ENCODE measurements around the gene YY1.

Gene YY1

GRCh38 chr14:100246809-100247428 is 8.0 kb downstream of the YY1 start:
- H2BK15ac ChIP-seq (ENCODE audit: low read depth, poor library complexity, severe bottlenecking), result no peak overlapping the region
- no peaks in the 10 kb centered on the region for H3K79me1 ChIP-seq (replicated peaks; ENCODE audit: low read length, poor library complexity, severe bottlenecking)
- no peak overlapping the region for H2AK5ac ChIP-seq (ENCODE audit: low read length, severe bottlenecking)
- H2BK120ac ChIP-seq (ENCODE audit: low read depth, low read length), result no peak overlapping the region
- no peak overlapping the region for H3K18ac ChIP-seq (ENCODE audit: low read depth in 1 of 2, low read length in 2 of 2)
- H3K4ac ChIP-seq (ENCODE audit: low read depth in 1 of 2, low read length in 2 of 2), result no peak overlapping the region
- H3K9ac ChIP-seq (ENCODE audit: low read length), result no peak overlapping the region
- 38% methylated on average over 3 of the region's 3 CpGs for WGBS
- no peak overlapping the region for H3K14ac ChIP-seq (ENCODE audit: low read length in 2 of 2)
- H2BK5ac ChIP-seq (ENCODE audit: low read depth, low read length, poor library complexity, severe bottlenecking), result no peak overlapping the region
- H3K9me3 ChIP-seq (ENCODE audit: control insufficient read depth, low read length), result no peaks in the 10 kb centered on the region
- H3K23ac ChIP-seq (ENCODE audit: low read length in 2 of 2), result no peak overlapping the region
- H2AFZ ChIP-seq (ENCODE audit: low read depth, low read length), result no peak overlapping the region
- H3K4me1 ChIP-seq (ENCODE audit: control insufficient read depth, insufficient read depth, low read depth, low read length), result peaks cover 14% of the 10 kb centered on the region
- H3K4me3 ChIP-seq (ENCODE audit: insufficient read depth in 1 of 2, low read depth in 1 of 2, low read length in 2 of 2), result no peak overlapping the region
- no peak overlapping the region for H3K4me2 ChIP-seq (ENCODE audit: low read length, poor library complexity, severe bottlenecking)
- peaks cover 0 to 5% of the 10 kb centered on the region in 2 experiments for H3K36me3 ChIP-seq (ENCODE audit: control insufficient read depth in 1 of 2, insufficient read depth in 2 of 2, low read depth in 1 of 2, low read length in 2 of 2)
- no peak overlapping the region for H4K91ac ChIP-seq (ENCODE audit: low read length)
- no peak overlapping the region for H2BK12ac ChIP-seq (ENCODE audit: low read length in 2 of 2)
- H4K8ac ChIP-seq (ENCODE audit: low read length), result no peak overlapping the region
- no peaks in the 10 kb centered on the region for H3K27me3 ChIP-seq (ENCODE audit: control insufficient read depth in 1 of 2, insufficient read depth in 1 of 2, low read length in 2 of 2)
- peak overlapping the region; percentile 14 for H3K27ac ChIP-seq (ENCODE audit: low read length, poor library complexity, severe bottlenecking)
- peak; percentile 71 for DNase-seq

- Histone ChIP-seq H3K79me1 (replicated peaks; ENCODE audit: low read length, poor library complexity, severe bottlenecking) (no peaks in the 10 kb centered on the region), H2AK5ac (ENCODE audit: low read length, severe bottlenecking) (no peak overlapping the region), H4K8ac (ENCODE audit: low read length) (no peak overlapping the region), H4K91ac (ENCODE audit: low read length) (no peak overlapping the region), H3K18ac (ENCODE audit: low read depth in 1 of 2, low read length in 2 of 2) (no peak overlapping the region), H3K9ac (ENCODE audit: low read length) (no peak overlapping the region), H2AFZ (ENCODE audit: low read depth, low read length) (no peak overlapping the region), H3K9me3 (ENCODE audit: control insufficient read depth, low read length) (no peaks in the 10 kb centered on the region), H2BK15ac (ENCODE audit: low read depth, poor library complexity, severe bottlenecking) (no peak overlapping the region), H3K4ac (ENCODE audit: low read depth in 1 of 2, low read length in 2 of 2) (no peak overlapping the region), H2BK120ac (ENCODE audit: low read depth, low read length) (no peak overlapping the region), H3K14ac (ENCODE audit: low read length in 2 of 2) (no peak overlapping the region), H3K4me1 (ENCODE audit: control insufficient read depth, insufficient read depth, low read depth, low read length) (peaks cover 10% of the 10 kb centered on the region), H3K4me2 (ENCODE audit: low read length, poor library complexity, severe bottlenecking) (no peak overlapping the region), H2BK5ac (ENCODE audit: low read depth, low read length, poor library complexity, severe bottlenecking) (no peak overlapping the region), H2BK12ac (ENCODE audit: low read length in 2 of 2) (no peak overlapping the region), H3K23ac (ENCODE audit: low read length in 2 of 2) (no peak overlapping the region), H3K27me3 (ENCODE audit: control insufficient read depth in 1 of 2, insufficient read depth in 1 of 2, low read length in 2 of 2) (no peaks in the 10 kb centered on the region), H3K4me3 (ENCODE audit: insufficient read depth in 1 of 2, low read depth in 1 of 2, low read length in 2 of 2) (no peak overlapping the region), H3K36me3 (ENCODE audit: control insufficient read depth in 1 of 2, insufficient read depth in 2 of 2, low read depth in 1 of 2, low read length in 2 of 2) (peaks cover 0 to 2% of the 10 kb centered on the region in 2 experiments), H3K27ac (ENCODE audit: low read length, poor library complexity, severe bottlenecking) (no peak overlapping the region)
- no peak for DNase-seq
- 100% methylated on average over 2 of the region's 2 CpGs for WGBS
Observed at GRCh38 chr14:100250732-100251465, 12.0 kb downstream of the YY1 start.

- no peak overlapping the region for H4K91ac ChIP-seq (ENCODE audit: low read length)
- no peak overlapping the region for H3K27ac ChIP-seq (ENCODE audit: low read length, poor library complexity, severe bottlenecking)
- no peak overlapping the region for H3K9ac ChIP-seq (ENCODE audit: low read length)
- no peak overlapping the region for H4K8ac ChIP-seq (ENCODE audit: low read length)
- no peaks in the 10 kb centered on the region for H3K27me3 ChIP-seq (ENCODE audit: control insufficient read depth in 1 of 2, insufficient read depth in 1 of 2, low read length in 2 of 2)
- no peaks in the 10 kb centered on the region for H3K9me3 ChIP-seq (ENCODE audit: control insufficient read depth, low read length)
- H3K4me3 ChIP-seq (ENCODE audit: insufficient read depth in 1 of 2, low read depth in 1 of 2, low read length in 2 of 2), result no peak overlapping the region
- H2AFZ ChIP-seq (ENCODE audit: low read depth, low read length), result no peak overlapping the region
- H2BK15ac ChIP-seq (ENCODE audit: low read depth, poor library complexity, severe bottlenecking), result no peak overlapping the region
- no peak overlapping the region for H2AK5ac ChIP-seq (ENCODE audit: low read length, severe bottlenecking)
- no peak overlapping the region for H2BK120ac ChIP-seq (ENCODE audit: low read depth, low read length)
- DNase-seq, result no peak
- no peak overlapping the region for H3K4me2 ChIP-seq (ENCODE audit: low read length, poor library complexity, severe bottlenecking)
- no peak overlapping the region for H3K14ac ChIP-seq (ENCODE audit: low read length in 2 of 2)
- no peaks in the 10 kb centered on the region for H3K36me3 ChIP-seq (ENCODE audit: control insufficient read depth in 1 of 2, insufficient read depth in 2 of 2, low read depth in 1 of 2, low read length in 2 of 2)
- H3K23ac ChIP-seq (ENCODE audit: low read length in 2 of 2), result no peak overlapping the region
- H3K18ac ChIP-seq (ENCODE audit: low read depth in 1 of 2, low read length in 2 of 2), result no peak overlapping the region
- H3K79me1 ChIP-seq (replicated peaks; ENCODE audit: low read length, poor library complexity, severe bottlenecking), result no peaks in the 10 kb centered on the region
- H3K4ac ChIP-seq (ENCODE audit: low read depth in 1 of 2, low read length in 2 of 2), result no peak overlapping the region
- peaks cover 4% of the 10 kb centered on the region for H3K4me1 ChIP-seq (ENCODE audit: control insufficient read depth, insufficient read depth, low read depth, low read length)
- no peak overlapping the region for H2BK12ac ChIP-seq (ENCODE audit: low read length in 2 of 2)
- no peak overlapping the region for H2BK5ac ChIP-seq (ENCODE audit: low read depth, low read length, poor library complexity, severe bottlenecking)
Observed at GRCh38 chr14:100252684-100253083, 13.7 kb downstream of the YY1 start.

- Histone ChIP-seq H3K79me1 (replicated peaks; ENCODE audit: low read length, poor library complexity, severe bottlenecking) (no peaks in the 10 kb centered on the region), H2AFZ (ENCODE audit: low read depth, low read length) (no peak overlapping the region), H3K27ac (ENCODE audit: low read length, poor library complexity, severe bottlenecking) (no peak overlapping the region), H3K23ac (ENCODE audit: low read length in 2 of 2) (no peak overlapping the region), H2BK15ac (ENCODE audit: low read depth, poor library complexity, severe bottlenecking) (no peak overlapping the region), H3K14ac (ENCODE audit: low read length in 2 of 2) (no peak overlapping the region), H2AK5ac (ENCODE audit: low read length, severe bottlenecking) (no peak overlapping the region), H2BK120ac (ENCODE audit: low read depth, low read length) (no peak overlapping the region), H3K4me2 (ENCODE audit: low read length, poor library complexity, severe bottlenecking) (no peak overlapping the region), H3K18ac (ENCODE audit: low read depth in 1 of 2, low read length in 2 of 2) (no peak overlapping the region), H3K36me3 (ENCODE audit: control insufficient read depth in 1 of 2, insufficient read depth in 2 of 2, low read depth in 1 of 2, low read length in 2 of 2) (no peaks in the 10 kb centered on the region), H3K4ac (ENCODE audit: low read depth in 1 of 2, low read length in 2 of 2) (no peak overlapping the region), H2BK12ac (ENCODE audit: low read length in 2 of 2) (no peak overlapping the region), H4K8ac (ENCODE audit: low read length) (no peak overlapping the region), H3K9ac (ENCODE audit: low read length) (no peak overlapping the region), H2BK5ac (ENCODE audit: low read depth, low read length, poor library complexity, severe bottlenecking) (no peak overlapping the region), H3K4me3 (ENCODE audit: insufficient read depth in 1 of 2, low read depth in 1 of 2, low read length in 2 of 2) (no peak overlapping the region), H3K27me3 (ENCODE audit: control insufficient read depth in 1 of 2, insufficient read depth in 1 of 2, low read length in 2 of 2) (no peaks in the 10 kb centered on the region), H3K9me3 (ENCODE audit: control insufficient read depth, low read length) (no peaks in the 10 kb centered on the region), H4K91ac (ENCODE audit: low read length) (no peak overlapping the region), H3K4me1 (ENCODE audit: control insufficient read depth, insufficient read depth, low read depth, low read length) (peaks cover 11% of the 10 kb centered on the region)
- no peak for DNase-seq
- WGBS, result 100% methylated on average over 3 of the region's 3 CpGs
Observed at GRCh38 chr14:100256339-100256895, 17.5 kb downstream of the YY1 start.

Measured in mesenchymal stem cell (in vitro differentiated cells and primary cell).